GM10248 (cell line): ENCODE results near the gene LUZP1.
"Not testable (repeated sequence)": the region's sequence is repeated elsewhere in the genome, so short reads cannot be mapped to it uniquely, and the experiment has no call there.

Experiments
- CTCF ChIA-PET: fragments of 300-600 bp; sonication (Branson Sonifier 250); formaldehyde crosslinking; extraction: SDS; loops from one replicate; lab custom pipeline; 2021; ENCODE audit warnings: antibody characterized with exemption; lab: Yijun Ruan, JAX
- POLR2A ChIA-PET: fragments of 350-650 bp; sonication (Branson Sonifier 250); formaldehyde crosslinking; extraction: SDS; loops from one replicate; lab custom pipeline; 2020; ENCODE audit warnings: antibody characterized with exemption; lab: Yijun Ruan, JAX
- DNase-seq: peaks from one replicate; pipeline ENCODE4 v3.0.0; 2012; ENCODE audit errors: extremely low spot score
- CTCF ChIP-seq: IDR thresholded peaks from 2 replicates; pipeline ENCODE4 v1.5.1; 2012; ENCODE audit warnings: mild to moderate bottlenecking, low read depth; ENCODE audit errors: extremely low read depth, missing control alignments, control extremely low read depth

The LUZP1 gene

GRCh38 chr1:23191199-23191598, 22.5 kb upstream of the LUZP1 start:
- no peak for TF ChIP-seq CTCF
- POLR2A ChIA-PET, result no interaction called here
- CTCF ChIA-PET, result interaction anchor here (1.4 to 20.7 kb wide), 2 partner anchors 12 to 97 kb away, joined by 3 to 641 read pairs; no protein-coding TSS in a partner anchor
- no peak for DNase-seq

DNA sequence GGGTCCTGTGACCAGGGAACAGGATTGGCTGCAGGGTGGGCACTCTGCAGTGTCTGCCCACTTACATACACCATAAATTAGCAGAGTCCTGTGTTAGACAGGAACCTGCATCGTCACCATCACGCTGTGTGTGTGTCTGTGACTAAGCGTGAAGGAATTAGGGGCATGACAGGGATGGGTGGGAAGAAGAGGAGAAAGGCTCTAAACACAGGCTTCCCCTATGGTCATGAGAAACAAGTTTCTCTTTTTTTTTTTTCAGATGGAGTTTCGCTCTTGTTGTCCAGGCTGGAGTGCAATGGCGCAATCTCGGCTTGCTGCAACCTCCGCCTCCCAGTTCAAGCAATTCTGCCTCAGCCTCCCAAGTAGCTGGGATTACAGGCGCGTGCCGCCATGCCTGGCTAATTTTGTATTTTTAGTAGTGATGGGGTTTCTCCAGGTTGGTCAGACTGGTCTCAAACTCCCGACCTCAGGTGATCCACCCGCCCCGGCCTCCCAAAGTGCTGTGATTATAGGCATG, 20.3 kb upstream of the LUZP1 start:
- POLR2A ChIA-PET, DNase-seq: not testable (repeated sequence)
- CTCF ChIA-PET, result interaction anchor here (20.7 kb wide), 1 partner anchor 94 kb away, joined by 641 read pairs; no protein-coding TSS in a partner anchor

GRCh38 chr1:23188434-23188884, 19.8 kb upstream of the LUZP1 start:
- ChIA-PET CTCF (interaction anchor here (7.3 to 20.7 kb wide), 2 partner anchors 19 to 94 kb away, joined by 123 to 641 read pairs; partner anchors contain the start of gene LUZP1), POLR2A (no interaction called here)
- no peak for DNase-seq
- no peak for TF ChIP-seq CTCF

GRCh38 chr1:23187637-23188036, 19.0 kb upstream of the LUZP1 start:
- no peak for DNase-seq
- CTCF ChIA-PET, result interaction anchor here (7.3 to 20.7 kb wide), 2 partner anchors 18 to 93 kb away, joined by 123 to 641 read pairs; partner anchors contain the start of gene LUZP1
- POLR2A ChIA-PET, result no interaction called here
- no peak for TF ChIP-seq CTCF

DNA sequence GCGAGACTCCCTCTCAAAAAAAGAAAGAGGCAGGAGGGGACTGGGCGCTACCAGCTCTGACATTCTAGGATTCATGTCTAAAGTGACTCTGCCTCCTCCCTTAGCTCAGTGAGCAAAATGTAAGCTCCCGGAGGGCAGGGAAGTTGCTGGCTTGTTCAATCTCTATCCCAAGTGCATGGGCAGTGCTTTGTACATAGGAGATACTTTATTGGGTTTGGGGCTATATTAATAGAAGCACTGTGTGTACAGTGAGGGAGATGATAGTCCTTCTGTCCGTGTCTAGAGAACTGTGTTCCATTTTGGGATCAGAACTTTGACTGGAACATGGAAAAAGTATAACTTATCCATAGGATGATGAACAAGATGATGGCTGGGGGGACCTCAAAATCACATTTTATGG, 16.7 kb upstream of the LUZP1 start:
- POLR2A ChIA-PET, result no interaction called here
- CTCF ChIA-PET, result interaction anchor here (0.8 to 20.7 kb wide), 31 partner anchors 7 to 221 kb away, joined by 3 to 641 read pairs (median 8); partner anchors contain the start of genes HTR1D, LACTBL1 and LUZP1
- DNase-seq, result no peak
- no peak for TF ChIP-seq CTCF

DNA sequence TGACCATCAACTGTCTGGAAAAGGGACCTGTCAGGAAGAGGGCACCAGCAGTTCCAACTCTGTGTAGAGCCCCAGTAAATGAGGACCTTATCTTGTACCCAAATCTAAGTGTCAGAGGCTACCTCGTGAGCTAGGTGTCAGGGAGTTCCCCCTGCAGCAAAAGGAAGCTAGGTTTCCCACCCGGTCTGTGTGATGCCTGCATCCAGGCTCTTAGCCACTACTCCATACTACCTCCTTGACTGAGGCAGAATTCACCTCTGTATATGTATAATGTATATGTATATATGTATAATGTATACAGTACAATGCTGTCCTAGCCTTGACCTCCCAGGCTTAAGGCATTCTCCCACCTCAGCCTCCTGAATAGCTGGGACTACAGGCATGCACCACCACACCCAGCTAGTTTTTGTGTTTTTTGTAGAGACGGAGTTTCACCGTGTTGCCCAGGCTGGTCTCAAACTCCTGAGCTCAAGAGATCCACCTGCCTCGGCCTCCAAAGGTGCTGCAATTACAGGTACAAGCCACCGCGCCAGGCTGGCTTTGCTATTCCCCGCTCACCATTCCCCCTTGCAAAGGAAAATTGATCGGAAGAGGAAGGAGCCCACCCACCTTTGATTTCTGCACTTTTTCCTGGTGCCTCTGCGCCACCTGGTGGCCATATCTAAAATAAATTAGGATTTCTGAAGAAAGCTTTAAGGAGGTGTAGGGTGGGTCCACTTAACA, 15.7 kb upstream of the LUZP1 start:
- POLR2A ChIA-PET, result interaction anchor here (1.9 kb wide), 1 partner anchor 17 kb away, joined by 10 read pairs; no protein-coding TSS in a partner anchor
- CTCF ChIA-PET, result interaction anchor here (0.6 to 20.7 kb wide), 43 partner anchors 8 to 480 kb away, joined by 3 to 641 read pairs (median 7); partner anchors contain the start of genes HTR1D, KDM1A, LACTBL1 and LUZP1
- peak; percentile 57 for DNase-seq
- peak; percentile 63 for TF ChIP-seq CTCF
